HEK293 (cell line): Measurements from ENCODE around the gene ADAMTS16.

Experiments
- CTCF ChIA-PET: fragments of 350-600 bp; formaldehyde crosslinking; extraction: SDS; loops from one replicate; lab custom pipeline; 2021; ENCODE audit warnings: antibody characterized with exemption; lab: Yijun Ruan, JAX
- POLR2A ChIA-PET: fragments of 300-600 bp; formaldehyde crosslinking; extraction: SDS; loops from one replicate; lab custom pipeline; 2020; ENCODE audit warnings: antibody characterized with exemption, inconsistent platforms; lab: Yijun Ruan, JAX
- H3K27ac ChIP-seq: fragments of 200-500 bp; sonication (Bioruptor generic); 2 replicates; pipeline ENCODE4 v1.5.1; 2014; ENCODE audit warnings: low read depth, low read length, control low read depth, inconsistent platforms; ENCODE audit errors: extremely low read depth
- H3K36me3 ChIP-seq, 2 experiments: fragments of 200-500 bp in 1 of 2; sonication (Bioruptor generic) in 1 of 2; 1 replicate in 1 of 2; 2 replicates in 1 of 2; pipeline ENCODE4 v1.5.1; 2014 to 2017; ENCODE audit warnings: inconsistent platforms in 2 of 2, low read length in 2 of 2; ENCODE audit not compliant: control insufficient read depth in 2 of 2, insufficient read depth in 1 of 2
- H3K4me1 ChIP-seq: fragments of 200-500 bp; sonication (Bioruptor generic); 2 replicates; pipeline ENCODE4 v1.5.1; 2014; ENCODE audit warnings: mild to moderate bottlenecking, low read length, inconsistent platforms; ENCODE audit not compliant: control insufficient read depth, insufficient read depth
- H3K4me3 ChIP-seq: 2 replicates; pipeline ENCODE4 v1.5.1; 2011; ENCODE audit warnings: low read depth, mild to moderate bottlenecking, control low read depth, low read length, moderate library complexity
- H3K9me3 ChIP-seq: fragments of 200-500 bp; sonication (Bioruptor generic); 2 replicates; pipeline ENCODE4 v1.5.1; 2014; ENCODE audit warnings: low read depth, low read length, inconsistent platforms; ENCODE audit not compliant: control insufficient read depth, insufficient read depth
- EGR2 ChIP-seq: fragments of 450-650 bp; formaldehyde crosslinking; IDR thresholded peaks from 2 replicates; pipeline ENCODE4 v1.5.1; 2016; ENCODE audit warnings: low read depth, missing biosample characterization, missing genetic modification characterization
- ZNF10 ChIP-seq: fragments of 450-650 bp; formaldehyde crosslinking; IDR thresholded peaks from 2 replicates; pipeline ENCODE4 v1.5.1; 2017; ENCODE audit warnings: missing biosample characterization, missing genetic modification characterization
- TF ChIP-seq, protein P1 (sequence below): fragments of 450-650 bp; IDR thresholded peaks from 2 replicates; pipeline ENCODE4 v1.5.1; 2018; ENCODE audit warnings: missing biosample characterization, missing genetic modification characterization

Gene ADAMTS16

GRCh38 chr5:5369051-5369605 lies 229.0 kb downstream of the ADAMTS16 start:
- POLR2A ChIA-PET = no interaction called here
- Histone ChIP-seq H3K36me3 (no peaks in the 10 kb centered on the region), H3K4me1 (peaks cover 3% of the 10 kb centered on the region), H3K27ac (no peak overlapping the region), H3K9me3 (no peaks in the 10 kb centered on the region), H3K4me3 (no peak overlapping the region)
- CTCF ChIA-PET = interaction anchor here (0.6 to 1.2 kb wide), 2 partner anchors 459 to 490 kb away, joined by 3 to 4 read pairs; no protein-coding TSS in a partner anchor
- TF ChIP-seq ZNF10 (tag by site-specific recombination) (no peak), EGR2 (no peak)
- TF ChIP-seq, protein P1, sequence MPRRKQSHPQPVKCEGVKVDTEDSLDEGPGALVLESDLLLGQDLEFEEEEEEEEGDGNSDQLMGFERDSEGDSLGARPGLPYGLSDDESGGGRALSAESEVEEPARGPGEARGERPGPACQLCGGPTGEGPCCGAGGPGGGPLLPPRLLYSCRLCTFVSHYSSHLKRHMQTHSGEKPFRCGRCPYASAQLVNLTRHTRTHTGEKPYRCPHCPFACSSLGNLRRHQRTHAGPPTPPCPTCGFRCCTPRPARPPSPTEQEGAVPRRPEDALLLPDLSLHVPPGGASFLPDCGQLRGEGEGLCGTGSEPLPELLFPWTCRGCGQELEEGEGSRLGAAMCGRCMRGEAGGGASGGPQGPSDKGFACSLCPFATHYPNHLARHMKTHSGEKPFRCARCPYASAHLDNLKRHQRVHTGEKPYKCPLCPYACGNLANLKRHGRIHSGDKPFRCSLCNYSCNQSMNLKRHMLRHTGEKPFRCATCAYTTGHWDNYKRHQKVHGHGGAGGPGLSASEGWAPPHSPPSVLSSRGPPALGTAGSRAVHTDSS = no peak
